Nephron progenitor cell (in vitro differentiated cells): Measurements from ENCODE around the gene EREG.

ENCODE experiments used
- DNase-seq: peaks from one replicate; pipeline ENCODE4 v3.0.0; 2021
- H3K27ac Mint-ChIP-seq: 2 replicates; pipeline ENCODE4 v1.8.0; 2021; ENCODE audit warnings: mild to moderate bottlenecking, moderate library complexity, mixed read lengths
- H3K27me3 Mint-ChIP-seq: 2 replicates; pipeline ENCODE4 v1.8.0; 2021; ENCODE audit warnings: mild to moderate bottlenecking, low read depth, mixed read lengths; ENCODE audit not compliant: poor library complexity
- H3K36me3 Mint-ChIP-seq: 2 replicates; pipeline ENCODE4 v1.8.0; 2021; ENCODE audit warnings: low read depth, mixed read lengths
- H3K4me1 Mint-ChIP-seq: 2 replicates; pipeline ENCODE4 v1.8.0; 2021; ENCODE audit warnings: mixed read lengths
- H3K4me3 Mint-ChIP-seq: 2 replicates; pipeline ENCODE4 v1.8.0; 2021; ENCODE audit warnings: mild to moderate bottlenecking, moderate library complexity, mixed read lengths
- H3K9me3 Mint-ChIP-seq: 2 replicates; pipeline ENCODE4 v1.8.0; 2021; ENCODE audit warnings: mild to moderate bottlenecking, moderate library complexity, mixed read lengths
- CTCF ChIP-seq: fragments of 200-600 bp; sonication (generic); IDR thresholded peaks from 2 replicates; pipeline ENCODE4 v1.5.0; 2021; ENCODE audit warnings: antibody characterized with exemption

Gene EREG

GRCh38 chr4:74353858-74354257 lies 11.1 kb upstream of the EREG start:
- Mint-ChIP-seq H3K27ac (no peak overlapping the region), H3K27me3 (peaks cover 4% of the 10 kb centered on the region), H3K4me3 (no peak overlapping the region), H3K4me1 (no peaks in the 10 kb centered on the region), H3K9me3 (no peaks in the 10 kb centered on the region), H3K36me3 (no peaks in the 10 kb centered on the region)
- TF ChIP-seq CTCF, result no peak
- DNase-seq, result no peak

DNA sequence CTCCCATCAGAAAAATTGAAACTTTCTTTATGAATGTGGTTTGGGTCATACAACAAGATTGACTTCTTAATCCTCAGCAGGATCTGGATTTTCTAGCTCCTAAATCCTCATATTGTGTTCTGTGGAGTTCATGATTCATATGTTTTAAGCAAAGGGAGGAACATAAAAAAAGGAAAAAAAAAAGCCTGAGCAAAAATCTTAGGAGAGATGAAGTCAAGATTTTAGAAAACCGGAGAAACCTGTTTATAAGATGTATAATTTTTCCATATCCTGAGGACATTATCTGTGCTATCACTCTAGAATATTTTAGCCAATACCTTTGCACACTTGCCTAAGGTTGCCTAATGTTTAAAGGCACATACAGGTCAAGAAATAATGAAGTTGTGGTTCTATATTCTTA lies 7.0 kb upstream of the EREG start:
- no peaks in the 10 kb centered on the region for H3K36me3 Mint-ChIP-seq
- H3K9me3 Mint-ChIP-seq, result no peaks in the 10 kb centered on the region
- no peak for DNase-seq
- TF ChIP-seq CTCF, result no peak
- H3K4me3 Mint-ChIP-seq, result no peak overlapping the region
- no peaks in the 10 kb centered on the region for H3K4me1 Mint-ChIP-seq
- H3K27me3 Mint-ChIP-seq, result peaks cover 6% of the 10 kb centered on the region
- no peak overlapping the region for H3K27ac Mint-ChIP-seq

- no peaks in the 10 kb centered on the region for H3K36me3 Mint-ChIP-seq
- no peak for DNase-seq
- H3K4me3 Mint-ChIP-seq, result no peak overlapping the region
- no peak for TF ChIP-seq CTCF
- H3K4me1 Mint-ChIP-seq, result peaks cover 18% of the 10 kb centered on the region
- H3K27me3 Mint-ChIP-seq, result peaks cover 37% of the 10 kb centered on the region
- no peaks in the 10 kb centered on the region for H3K9me3 Mint-ChIP-seq
- H3K27ac Mint-ChIP-seq, result no peak overlapping the region
Measured at GRCh38 chr4:74361671-74362070, 3.3 kb upstream of the EREG start.

DNA sequence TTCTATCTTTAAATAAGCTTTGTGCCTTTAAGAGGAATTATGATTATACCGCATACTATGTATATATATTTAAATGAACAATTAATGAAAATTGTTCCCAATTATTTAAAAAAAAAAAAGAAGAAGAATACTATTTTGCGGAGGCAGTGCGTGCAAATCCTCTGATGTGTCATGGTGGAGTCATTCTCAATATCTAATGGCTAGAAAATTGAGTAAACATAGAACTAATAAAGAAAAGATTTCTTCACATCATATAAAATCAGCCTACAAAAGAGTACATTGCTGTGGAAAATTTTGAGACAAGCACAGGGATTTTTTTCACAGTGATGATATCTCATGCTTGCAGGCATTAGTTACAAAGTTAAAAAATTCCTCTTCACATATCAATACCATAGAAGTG lies 2.6 kb upstream of the EREG start:
- no peak overlapping the region for H3K27ac Mint-ChIP-seq
- DNase-seq, result no peak

DNA sequence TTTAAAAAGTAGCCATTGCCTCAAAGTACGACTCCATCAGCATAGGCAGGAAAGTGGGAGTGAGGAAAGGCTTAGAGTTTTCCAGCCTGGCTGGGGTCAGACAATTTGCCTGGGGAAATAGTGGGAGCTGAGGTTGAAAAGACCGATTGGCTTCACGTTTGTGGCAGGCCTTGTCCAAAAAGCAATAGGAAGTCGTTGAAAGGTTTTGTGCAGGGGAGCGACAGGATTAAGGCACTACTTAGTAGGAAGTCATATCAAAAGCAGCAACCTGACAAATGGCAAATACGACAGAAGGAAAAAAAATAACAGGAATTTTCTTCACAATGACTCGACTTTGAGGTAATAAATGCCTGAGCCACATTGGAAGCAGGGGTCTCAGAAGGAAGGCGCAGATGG lies 691 bp upstream of the EREG start:
- no peak for DNase-seq
- H3K27me3 Mint-ChIP-seq, result peaks cover 56% of the 10 kb centered on the region
- peak overlapping the region; percentile 77 for H3K4me3 Mint-ChIP-seq
- TF ChIP-seq CTCF, result no peak
- no peaks in the 10 kb centered on the region for H3K36me3 Mint-ChIP-seq
- H3K27ac Mint-ChIP-seq, result no peak overlapping the region
- peaks cover 18% of the 10 kb centered on the region for H3K4me1 Mint-ChIP-seq
- no peaks in the 10 kb centered on the region for H3K9me3 Mint-ChIP-seq

More for the DNA sequence above, 2.6 kb upstream of the EREG start:
- H3K4me1 Mint-ChIP-seq, result peaks cover 18% of the 10 kb centered on the region
- H3K27me3 Mint-ChIP-seq, result peaks cover 44% of the 10 kb centered on the region
- H3K36me3 Mint-ChIP-seq, result no peaks in the 10 kb centered on the region
- no peak overlapping the region for H3K4me3 Mint-ChIP-seq
- H3K9me3 Mint-ChIP-seq, result no peaks in the 10 kb centered on the region
- no peak for TF ChIP-seq CTCF

DNA sequence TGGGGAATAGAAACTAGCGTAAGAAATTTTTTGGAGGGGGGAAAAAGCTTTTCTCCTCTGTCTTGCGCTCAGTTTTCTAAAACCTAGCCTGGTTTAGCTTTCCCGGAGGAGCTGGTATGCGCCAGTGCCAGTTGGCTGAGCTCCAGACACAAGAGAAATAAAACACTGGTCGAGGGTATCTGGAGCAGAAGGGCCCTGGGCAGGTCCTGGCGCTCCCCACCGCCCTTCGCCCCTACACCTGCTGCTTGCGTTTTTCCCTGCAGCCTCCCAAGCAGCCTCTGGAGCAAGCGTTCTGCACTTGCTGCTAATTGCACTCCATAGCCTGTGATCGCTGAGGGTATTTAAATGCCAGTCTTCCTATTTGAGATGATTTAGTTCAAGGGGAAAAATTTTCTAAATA lies 816 bp downstream of the EREG start:
- no peaks in the 10 kb centered on the region for H3K36me3 Mint-ChIP-seq
- no peak for TF ChIP-seq CTCF
- peak; percentile 20 for DNase-seq
- H3K27ac Mint-ChIP-seq, result no peak overlapping the region
- H3K27me3 Mint-ChIP-seq, result peaks cover 56% of the 10 kb centered on the region
- no peaks in the 10 kb centered on the region for H3K9me3 Mint-ChIP-seq
- peak overlapping the region; percentile 57 for H3K4me3 Mint-ChIP-seq
- peaks cover 18% of the 10 kb centered on the region for H3K4me1 Mint-ChIP-seq
